Keratinocyte (primary cell): ENCODE measurements around the gene GMCL1. TPM values are rescaled to one million over a fixed set of nuclear protein-coding genes. Genes with fewer than 3 reads are reported as not detected.

ENCODE experiments used
- DNase-seq: peaks from one replicate; pipeline ENCODE4 v3.0.0-alpha.2; 2011; ENCODE audit warnings: low read depth, missing footprints, low spot score
- FAIRE-seq: peaks from 2 replicates; lab custom pipeline; 2011; peaks lifted over from hg19 to GRCh38; lab: Jason Lieb, UNC
- H2AFZ ChIP-seq: 2 replicates; pipeline ENCODE4 v1.6.0; 2012; ENCODE audit warnings: low read length, control low read depth, inconsistent platforms; ENCODE audit not compliant: control insufficient read depth
- H3K27ac ChIP-seq: 2 replicates; pipeline ENCODE4 v1.5.1; 2011; ENCODE audit warnings: low read length; ENCODE audit not compliant: control insufficient read depth, insufficient read depth
- H3K27me3 ChIP-seq: 3 replicates; pipeline ENCODE4 v1.6.0; 2011; ENCODE audit warnings: low read length; ENCODE audit not compliant: control insufficient read depth, insufficient read depth; ENCODE audit errors: extremely low read depth
- H3K36me3 ChIP-seq, 2 experiments: 2 replicates in 1 of 2; 3 replicates in 1 of 2; pipeline ENCODE4 v1.5.1; 2011; ENCODE audit warnings: low read length in 2 of 2, mild to moderate bottlenecking in 1 of 2; ENCODE audit not compliant: control insufficient read depth in 2 of 2, insufficient read depth in 2 of 2; ENCODE audit errors: extremely low read depth in 1 of 2
- H3K4me1 ChIP-seq: 3 replicates; pipeline ENCODE4 v1.5.1; 2011; ENCODE audit warnings: low read length; ENCODE audit not compliant: control insufficient read depth, insufficient read depth; ENCODE audit errors: extremely low read depth
- H3K4me2 ChIP-seq: 3 replicates; pipeline ENCODE4 v1.6.0; 2011; ENCODE audit warnings: low read depth, low read length; ENCODE audit not compliant: control insufficient read depth, insufficient read depth; ENCODE audit errors: extremely low read depth
- H3K4me3 ChIP-seq, 3 experiments: fragments of 200-600 bp in 1 of 3; sonication (generic) in 1 of 3; 2 replicates in 2 of 3; 3 replicates in 1 of 3; pipeline ENCODE4 v1.5.1; 2011 to 2016; ENCODE audit warnings: low read length in 3 of 3, mild to moderate bottlenecking in 3 of 3, control low read depth in 2 of 3, inconsistent platforms in 1 of 3, low read depth in 1 of 3, mixed read lengths in 1 of 3, mixed run types in 1 of 3, moderate library complexity in 1 of 3; ENCODE audit not compliant: control insufficient read depth in 2 of 3, insufficient read depth in 2 of 3; ENCODE audit errors: extremely low read depth in 1 of 3
- H3K79me2 ChIP-seq: 2 replicates; pipeline ENCODE4 v1.6.0; 2012; ENCODE audit warnings: low read length; ENCODE audit not compliant: control insufficient read depth, insufficient read depth
- H3K9ac ChIP-seq: 3 replicates; pipeline ENCODE4 v1.6.0; 2011; ENCODE audit warnings: low read length; ENCODE audit not compliant: control insufficient read depth, insufficient read depth; ENCODE audit errors: extremely low read depth
- H3K9me1 ChIP-seq: 3 replicates; pipeline ENCODE4 v1.6.0; 2011; ENCODE audit warnings: low read length; ENCODE audit not compliant: control insufficient read depth, insufficient read depth; ENCODE audit errors: extremely low read depth
- H3K9me3 ChIP-seq: 2 replicates; pipeline ENCODE4 v1.5.1; 2012; ENCODE audit warnings: low read depth, low read length; ENCODE audit not compliant: control insufficient read depth
- H4K20me1 ChIP-seq: 3 replicates; pipeline ENCODE4 v1.6.0; 2011; ENCODE audit warnings: low read length; ENCODE audit not compliant: control insufficient read depth, insufficient read depth; ENCODE audit errors: extremely low read depth
- CTCF ChIP-seq, 3 experiments: IDR thresholded peaks in 1 of 3; conservative IDR thresholded peaks in 1 of 3; optimal IDR thresholded peaks in 1 of 3; 2 replicates in 2 of 3; 3 replicates in 1 of 3; pipeline versions ENCODE3 to v1.5.1; 2011; ENCODE audit warnings: low read length in 3 of 3, mild to moderate bottlenecking in 3 of 3, moderate library complexity in 2 of 3, control low read depth in 1 of 3, inconsistent platforms in 1 of 3; ENCODE audit not compliant: insufficient read depth in 2 of 3; ENCODE audit errors: extremely low read depth in 1 of 3
- EZH2 ChIP-seq: IDR thresholded peaks from one replicate; pipeline ENCODE4 v1.6.1; 2012; ENCODE audit warnings: inconsistent platforms, mild to moderate bottlenecking, low read length, moderate library complexity
- dilution Hi-C: fragments of 300-500 bp; cut with MboI; formaldehyde crosslinking; loops from one replicate; pipeline ENCODE4 v1.7.0; 2020; ENCODE audit warnings: low sequenced_read_pairs; ENCODE audit not compliant: extremely low pct_ligation_motif_present
- polyA plus RNA-seq, 5 experiments: library from polyadenylated mRNA; depleted of rRNA in 3 of 5; stranded (reverse) in 3 of 5; stranded (forward) in 1 of 5; unstranded in 1 of 5; fragments of >200 nt; gene quantifications; 1 replicate in 1 of 5; 2 replicates in 3 of 5; 3 replicates in 1 of 5; pipeline versions ENCODE4 v1.2.1 to v1.2.3, GENCODE V29; 2011 to 2012; ENCODE audit warnings: missing spikeins in 2 of 5, low read depth in 1 of 5, low replicate concordance in 1 of 5

Gene GMCL1
- polyA plus RNA-seq, 1 donor (not counting 4 experiments of a cell fraction or from before 2014, with no cell fraction given), result 7.5 TPM

- no peak for TF ChIP-seq EZH2
- no peak for TF ChIP-seq CTCF (optimal IDR thresholded peaks at IDR 0.05 in 1 of 3, IDR thresholded peaks at IDR 0.05 in 1 of 3, conservative IDR thresholded peaks at IDR 0.05 in 1 of 3; ENCODE audit: extremely low read depth in 1 of 3, insufficient read depth in 2 of 3, low read length in 3 of 3)
- DNase-seq, result no peak
- no peaks in the 10 kb centered on the region for H3K79me2 ChIP-seq
- no peak overlapping the region for H3K27ac ChIP-seq
- H4K20me1 ChIP-seq, result no peaks in the 10 kb centered on the region
- H3K4me3 ChIP-seq, result no peak overlapping the region
- no peak for FAIRE-seq
- no peak overlapping the region for H3K4me2 ChIP-seq
- dilution Hi-C loops, result no loop called here
- H3K36me3 ChIP-seq, result peaks cover 27 to 34% of the 10 kb centered on the region in 2 experiments
- no peak overlapping the region for H3K9ac ChIP-seq
- H2AFZ ChIP-seq, result no peak overlapping the region
- no peaks in the 10 kb centered on the region for H3K27me3 ChIP-seq
- H3K4me1 ChIP-seq, result no peaks in the 10 kb centered on the region
- no peaks in the 10 kb centered on the region for H3K9me3 ChIP-seq
- no peaks in the 10 kb centered on the region for H3K9me1 ChIP-seq
Measured at GRCh38 chr2:69807821-69808540, 21.5 kb upstream of the GMCL1 start.

GRCh38 chr2:69810550-69810949, 18.9 kb upstream of the GMCL1 start:
- H3K4me1 ChIP-seq, result no peaks in the 10 kb centered on the region
- no peaks in the 10 kb centered on the region for H3K9me3 ChIP-seq
- peaks cover 23 to 34% of the 10 kb centered on the region in 2 experiments for H3K36me3 ChIP-seq
- dilution Hi-C loops, result no loop called here
- DNase-seq (no peak), FAIRE-seq (no peak)
- no peak overlapping the region for H3K9ac ChIP-seq
- H3K27me3 ChIP-seq, result no peaks in the 10 kb centered on the region
- no peaks in the 10 kb centered on the region for H3K79me2 ChIP-seq
- no peaks in the 10 kb centered on the region for H4K20me1 ChIP-seq
- TF ChIP-seq EZH2 (no peak), CTCF (optimal IDR thresholded peaks at IDR 0.05 in 1 of 3, IDR thresholded peaks at IDR 0.05 in 1 of 3, conservative IDR thresholded peaks at IDR 0.05 in 1 of 3; ENCODE audit: extremely low read depth in 1 of 3, insufficient read depth in 2 of 3, low read length in 3 of 3) (no peak)
- H3K27ac ChIP-seq, result no peak overlapping the region
- H3K4me2 ChIP-seq, result no peak overlapping the region
- no peak overlapping the region for H3K4me3 ChIP-seq
- no peak overlapping the region for H2AFZ ChIP-seq
- H3K9me1 ChIP-seq, result no peaks in the 10 kb centered on the region
